ENCODE measurements around the gene EPHA4.

EPHA4 gene

DNA sequence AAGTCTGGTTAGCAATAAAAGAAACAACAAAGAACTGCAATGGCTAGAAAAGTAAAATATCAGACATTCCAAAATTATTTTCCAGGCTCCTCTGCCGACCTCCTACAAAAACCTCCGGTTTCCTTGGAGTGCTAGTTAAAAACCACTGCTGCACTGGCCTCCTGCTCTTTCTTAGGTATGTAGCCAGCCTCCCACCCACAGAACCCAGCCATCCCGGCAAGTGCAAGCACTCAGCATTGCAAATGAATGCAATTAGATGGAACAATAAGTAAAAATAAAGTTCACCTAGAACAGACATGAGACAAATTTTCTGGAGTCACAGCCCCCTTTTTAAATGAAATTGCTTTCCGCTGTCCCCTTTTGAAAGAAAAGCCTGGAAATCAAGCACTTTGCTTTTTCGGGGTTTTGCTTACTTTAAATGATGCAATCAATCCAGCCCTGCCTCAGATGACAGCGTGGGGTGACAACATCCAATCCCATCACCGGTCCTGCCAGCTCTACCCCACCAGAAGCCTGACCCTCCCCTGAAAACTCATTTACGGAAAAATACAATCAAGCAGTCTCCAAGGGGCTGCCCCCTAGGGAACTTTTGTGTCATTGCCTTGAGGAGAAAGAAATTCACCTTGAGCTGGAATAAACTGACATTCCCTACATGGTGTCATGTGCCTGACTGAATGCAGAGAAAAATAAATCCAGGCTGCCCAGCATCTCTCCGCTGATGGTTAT is 199.8 kb downstream of the EPHA4 start:
- intact Hi-C loops (cut with DNase I) = no loop called here

DNA sequence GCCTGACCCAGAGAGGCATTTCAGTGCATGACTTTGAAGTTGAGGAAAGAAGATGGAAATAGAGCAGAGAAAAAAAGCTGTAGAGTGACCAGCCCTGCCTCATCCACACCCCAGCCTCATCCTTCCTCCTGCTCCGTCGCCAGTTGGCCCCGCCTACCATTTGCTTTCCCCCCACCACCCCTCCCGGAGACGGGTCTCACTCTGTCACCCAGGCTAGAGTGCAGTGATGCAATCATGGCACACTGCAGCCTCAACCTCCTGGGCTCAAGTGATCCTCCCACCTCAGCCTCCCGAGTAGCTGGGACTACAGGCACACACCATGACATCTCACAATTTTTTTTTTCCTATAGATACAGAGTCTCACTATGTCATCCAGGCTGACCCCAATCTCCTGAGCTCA is 200.8 kb downstream of the EPHA4 start:
- intact Hi-C loops (cut with DNase I) = no loop called here
- peak in 1 of 10 donors; percentile 53 for DNase-seq

More for the DNA sequence above, 199.8 kb downstream of the EPHA4 start:
- peak in 1 of 10 donors; percentile 62 for DNase-seq

DNA sequence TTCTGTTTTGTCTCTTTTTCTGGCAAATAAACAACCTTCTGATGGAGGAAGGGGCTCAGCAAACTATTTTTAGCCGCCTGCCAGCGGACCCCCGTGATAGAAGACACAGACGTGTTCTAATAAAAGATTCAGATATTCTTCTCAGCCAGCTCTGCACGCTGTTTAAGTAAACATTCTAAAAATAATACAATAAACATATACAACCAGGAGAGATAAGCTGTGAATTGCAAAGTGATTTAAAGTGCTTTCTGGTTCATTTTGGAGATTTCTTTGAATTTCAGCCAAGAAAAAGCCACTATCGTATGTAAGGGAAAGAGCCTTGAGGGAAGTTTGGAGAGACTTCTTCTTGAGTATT is 201.3 kb downstream of the EPHA4 start:
- intact Hi-C loops (cut with DNase I) = no loop called here
- DNase-seq = no peak

DNA sequence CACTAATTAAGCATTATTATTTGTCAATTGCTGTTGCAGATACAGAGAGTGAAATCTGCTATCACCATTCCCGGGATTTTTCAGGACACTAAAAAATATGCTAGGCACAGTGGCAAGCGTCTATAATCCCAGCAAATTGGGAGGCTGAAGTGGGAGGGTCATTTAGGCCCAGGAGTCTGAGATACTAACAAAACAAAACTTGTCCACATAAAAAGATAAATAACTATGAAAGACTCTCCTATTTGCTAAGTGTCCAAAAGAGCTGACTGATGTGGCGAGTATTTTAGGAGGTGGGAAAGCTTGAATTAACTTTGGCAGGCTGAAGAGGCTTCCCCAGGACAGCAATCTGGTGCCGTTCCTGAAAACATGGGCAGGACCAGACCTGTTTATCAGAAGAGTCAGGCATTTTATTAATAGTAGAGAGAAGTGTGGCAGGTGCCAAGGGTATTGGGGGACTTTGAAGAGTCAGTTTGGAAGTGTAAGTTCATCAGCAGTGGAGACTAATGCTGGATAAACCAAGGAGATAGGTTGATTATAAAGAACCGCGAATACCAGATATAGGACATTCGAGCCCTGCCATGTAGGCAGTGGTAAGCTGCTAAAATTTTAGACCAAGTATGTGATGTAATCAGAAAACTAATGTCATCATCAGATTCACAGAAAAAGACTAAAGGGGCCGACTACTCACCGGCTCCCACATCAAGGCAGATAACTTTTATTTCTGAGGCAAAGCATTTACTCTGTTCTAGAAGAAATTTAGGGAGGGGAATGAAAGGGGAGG is 201.8 kb downstream of the EPHA4 start:
- intact Hi-C loops (cut with DNase I) = no loop called here
- DNase-seq = no peak
